SK-N-SH treated with all-trans-retinoic acid at 6 μM for 48 hours (cell line): ENCODE measurements around the gene SLC19A1.
A peak's percentile ranks its signal among the peaks of the same experiment; 100 is the strongest.

Source experiments
- ATAC-seq: fragments of 200-7000 bp; cut with Tn5 transposase; 3 replicates; pipeline ENCODE4 v1.9.1; 2020; ENCODE audit warnings: mild to moderate bottlenecking, moderate library complexity
- ARNTL ChIP-seq: fragments of 450-650 bp; formaldehyde crosslinking; IDR thresholded peaks from 2 replicates; pipeline ENCODE4 v1.5.0; 2020; ENCODE audit warnings: low read depth, mild to moderate bottlenecking, moderate library complexity, borderline replicate concordance
- BACH2 ChIP-seq: fragments of 250-450 bp; sonication (Bioruptor Pico); IDR thresholded peaks from 2 replicates; pipeline ENCODE4 v1.9.0; 2021; ENCODE audit warnings: mild to moderate bottlenecking, borderline replicate concordance
- CSDC2 ChIP-seq: fragments of 250-450 bp; sonication (Bioruptor Pico); IDR thresholded peaks from 2 replicates; pipeline ENCODE4 v1.5.0; 2020; ENCODE audit warnings: mild to moderate bottlenecking, moderate library complexity
- ESRRG ChIP-seq: fragments of 250-450 bp; sonication (Bioruptor Pico); IDR thresholded peaks from 2 replicates; pipeline ENCODE4 v1.6.1; 2021; ENCODE audit warnings: mild to moderate bottlenecking
- GLIS3 ChIP-seq: fragments of 250-450 bp; sonication (Bioruptor Pico); IDR thresholded peaks from 2 replicates; pipeline ENCODE4 v1.5.0; 2020; ENCODE audit warnings: mild to moderate bottlenecking, moderate library complexity
- ISL1 ChIP-seq: fragments of 250-450 bp; sonication (Bioruptor Pico); IDR thresholded peaks from 2 replicates; pipeline ENCODE4 v2.1.2; 2022; ENCODE audit warnings: mild to moderate bottlenecking, moderate library complexity
- OSR1 ChIP-seq: fragments of 250-450 bp; sonication (Bioruptor Pico); IDR thresholded peaks from 2 replicates; pipeline ENCODE4 v1.8.0; 2022; ENCODE audit warnings: moderate library complexity, mild to moderate bottlenecking, inconsistent platforms
- POU6F1 ChIP-seq: fragments of 250-450 bp; sonication (Bioruptor Pico); IDR thresholded peaks from 2 replicates; pipeline ENCODE4 v1.8.0; 2021; ENCODE audit warnings: low read depth, mild to moderate bottlenecking, moderate library complexity, borderline replicate concordance
- PPARA ChIP-seq: fragments of 250-450 bp; sonication (Bioruptor Pico); IDR thresholded peaks from 2 replicates; pipeline ENCODE4 v1.5.0; 2020; ENCODE audit warnings: mild to moderate bottlenecking, borderline replicate concordance
- RARB ChIP-seq: fragments of 250-450 bp; sonication (Bioruptor Pico); IDR thresholded peaks from 2 replicates; pipeline ENCODE4 v1.8.0; 2021; ENCODE audit warnings: mild to moderate bottlenecking, moderate library complexity
- SNAI2 ChIP-seq: fragments of 250-450 bp; sonication (Bioruptor Pico); IDR thresholded peaks from 2 replicates; pipeline ENCODE4 v1.5.0; 2020; ENCODE audit warnings: mild to moderate bottlenecking, moderate library complexity
- TCF4 ChIP-seq: fragments of 250-450 bp; sonication (Bioruptor Pico); IDR thresholded peaks from 2 replicates; pipeline ENCODE4 v1.8.0; 2021; ENCODE audit warnings: mild to moderate bottlenecking, moderate library complexity, borderline replicate concordance
- TOX ChIP-seq: fragments of 250-450 bp; sonication (Bioruptor Pico); IDR thresholded peaks from 2 replicates; pipeline ENCODE4 v1.8.0; 2021; ENCODE audit warnings: mild to moderate bottlenecking, moderate library complexity, borderline replicate concordance
- TSHZ2 ChIP-seq: fragments of 250-450 bp; sonication (Bioruptor Pico); IDR thresholded peaks from 2 replicates; pipeline ENCODE4 v1.5.0; 2020; ENCODE audit warnings: mild to moderate bottlenecking, moderate library complexity
- ZC3H10 ChIP-seq: fragments of 250-450 bp; sonication (Bioruptor Pico); IDR thresholded peaks from 2 replicates; pipeline ENCODE4 v1.5.1; 2021; ENCODE audit warnings: mild to moderate bottlenecking, moderate library complexity
- ZFP3 ChIP-seq: fragments of 250-450 bp; sonication (Bioruptor Pico); IDR thresholded peaks from 2 replicates; pipeline ENCODE4 v1.5.0; 2020; ENCODE audit warnings: mild to moderate bottlenecking, moderate library complexity
- ZFP30 ChIP-seq: fragments of 450-650 bp; formaldehyde crosslinking; IDR thresholded peaks from 2 replicates; pipeline ENCODE4 v1.5.0; 2022; ENCODE audit warnings: mild to moderate bottlenecking, moderate library complexity
- ZNF565 ChIP-seq: fragments of 450-650 bp; formaldehyde crosslinking; conservative IDR thresholded peaks from 2 replicates; pipeline ENCODE4 v1.5.0; 2020; ENCODE audit warnings: low read depth, mild to moderate bottlenecking, moderate library complexity
- ZNF70 ChIP-seq: fragments of 450-650 bp; formaldehyde crosslinking; IDR thresholded peaks from 2 replicates; pipeline ENCODE4 v1.5.0; 2020; ENCODE audit warnings: mild to moderate bottlenecking, moderate library complexity
- ZNF8 ChIP-seq: fragments of 450-650 bp; formaldehyde crosslinking; IDR thresholded peaks from 2 replicates; pipeline ENCODE4 v1.5.0; 2020; ENCODE audit warnings: mild to moderate bottlenecking, moderate library complexity
- TF ChIP-seq, protein P1 (sequence below): fragments of 250-450 bp; sonication (Bioruptor Pico); IDR thresholded peaks from 2 replicates; pipeline ENCODE4 v1.5.1; 2020; ENCODE audit warnings: low read depth, mild to moderate bottlenecking, moderate library complexity
- TF ChIP-seq, protein P2 (sequence below): fragments of 250-450 bp; sonication (Bioruptor Pico); IDR thresholded peaks from 2 replicates; pipeline ENCODE4 v1.8.0; 2020; ENCODE audit warnings: mild to moderate bottlenecking, moderate library complexity, borderline replicate concordance
- TF ChIP-seq, protein P3 (sequence below): fragments of 250-450 bp; sonication (Bioruptor Pico); IDR thresholded peaks from 2 replicates; pipeline ENCODE4 v1.5.1; 2021; ENCODE audit warnings: mild to moderate bottlenecking, moderate library complexity

The SLC19A1 gene

DNA sequence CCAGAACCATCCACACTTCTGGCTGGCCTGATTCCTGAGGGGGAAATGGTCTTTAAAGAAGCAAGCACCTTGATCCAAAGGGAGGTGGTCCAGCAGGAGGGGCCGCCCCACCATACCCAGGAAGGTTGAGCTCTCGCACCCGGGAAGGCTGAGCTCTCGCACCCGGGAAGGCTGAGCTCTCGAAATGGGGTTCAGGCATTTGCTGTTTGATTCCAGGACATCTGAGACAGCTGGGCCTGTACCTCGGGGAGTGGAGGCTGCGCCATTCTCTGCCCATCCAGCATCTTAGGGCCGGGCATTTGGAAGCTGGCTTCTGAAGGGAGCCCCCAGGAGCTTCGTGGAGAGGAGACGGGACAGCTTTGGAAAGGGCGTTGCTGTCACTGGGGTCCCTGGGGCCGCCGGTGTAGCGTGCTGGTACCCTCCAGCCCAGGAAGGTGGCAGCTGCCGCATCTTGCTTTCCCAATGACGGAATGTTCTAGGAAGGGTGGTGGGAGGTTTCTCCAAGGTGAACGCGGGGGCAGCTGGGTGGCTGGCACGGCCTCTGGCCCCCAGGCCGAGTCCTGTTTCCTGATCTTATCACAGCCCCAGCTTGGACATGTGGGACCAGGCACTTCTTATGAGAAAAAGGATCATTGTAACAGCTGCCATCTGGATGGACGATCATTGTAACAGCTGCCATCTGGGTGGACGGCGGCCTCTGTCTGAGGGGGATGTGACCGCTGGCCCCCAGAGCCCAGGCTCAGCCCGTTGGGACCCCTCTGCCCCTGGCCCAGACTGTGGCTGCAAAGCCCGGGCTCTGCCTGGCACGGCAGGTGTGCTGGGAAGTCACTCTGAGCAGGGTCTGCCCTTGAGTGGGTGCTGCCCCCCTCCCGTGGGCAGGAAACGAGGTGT is 75.7 kb downstream of the SLC19A1 start:
- ATAC-seq: no peak; the same call in 2 of the 3 replicates
- no peak for TF ChIP-seq ISL1 (CRISPR knock-in tag)
- TF ChIP-seq TCF4 (CRISPR knock-in tag): peak; percentile 81; the same call in 1 of the 2 replicates

DNA sequence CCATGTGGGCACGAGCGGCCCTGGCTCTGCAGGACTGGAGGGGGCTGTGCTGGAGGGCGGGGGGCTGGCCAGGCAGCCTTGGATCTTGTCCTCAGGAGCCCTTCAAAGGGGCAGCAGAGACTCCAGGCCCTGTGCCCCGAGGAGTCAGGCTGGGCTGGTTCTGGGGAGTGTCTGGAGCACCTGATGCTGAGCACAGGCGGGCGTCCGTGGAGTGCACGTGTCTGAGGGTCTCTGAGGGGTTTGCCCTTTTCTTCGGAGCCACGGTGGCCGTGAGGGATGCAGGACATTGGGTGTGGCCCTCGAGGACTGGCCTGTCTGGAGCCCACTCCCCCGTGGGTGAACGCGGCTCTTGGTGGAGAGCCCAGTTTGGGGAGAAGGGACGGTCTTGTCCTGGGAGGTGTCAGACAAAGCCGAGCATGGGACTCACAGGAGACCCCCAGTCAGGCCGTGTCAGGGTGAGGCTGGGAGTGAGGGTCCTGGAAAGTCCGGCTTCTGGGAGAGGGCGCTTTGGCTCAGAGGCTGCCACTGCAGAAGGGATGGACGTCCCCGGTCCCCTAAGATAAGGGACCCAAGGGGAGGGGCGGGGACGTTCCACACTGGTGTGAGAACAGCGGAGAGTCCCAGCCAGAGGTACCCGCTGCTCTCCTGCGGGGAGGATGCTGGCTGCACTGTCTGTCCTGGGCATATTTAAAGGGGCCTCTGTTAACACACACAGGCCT is 76.5 kb downstream of the SLC19A1 start:
- no peak for ATAC-seq
- TF ChIP-seq BACH2 (CRISPR knock-in tag): no peak
- TF ChIP-seq, protein P1, sequence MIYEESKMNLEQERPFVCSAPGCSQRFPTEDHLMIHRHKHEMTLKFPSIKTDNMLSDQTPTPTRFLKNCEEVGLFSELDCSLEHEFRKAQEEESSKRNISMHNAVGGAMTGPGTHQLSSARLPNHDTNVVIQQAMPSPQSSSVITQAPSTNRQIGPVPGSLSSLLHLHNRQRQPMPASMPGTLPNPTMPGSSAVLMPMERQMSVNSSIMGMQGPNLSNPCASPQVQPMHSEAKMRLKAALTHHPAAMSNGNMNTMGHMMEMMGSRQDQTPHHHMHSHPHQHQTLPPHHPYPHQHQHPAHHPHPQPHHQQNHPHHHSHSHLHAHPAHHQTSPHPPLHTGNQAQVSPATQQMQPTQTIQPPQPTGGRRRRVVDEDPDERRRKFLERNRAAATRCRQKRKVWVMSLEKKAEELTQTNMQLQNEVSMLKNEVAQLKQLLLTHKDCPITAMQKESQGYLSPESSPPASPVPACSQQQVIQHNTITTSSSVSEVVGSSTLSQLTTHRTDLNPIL (CRISPR knock-in tag): no peak
- TF ChIP-seq OSR1 (CRISPR knock-in tag): no peak
- no peak for TF ChIP-seq PPARA (CRISPR knock-in tag)
- TF ChIP-seq ZNF8 (CRISPR knock-in tag): no peak
- no peak for TF ChIP-seq SNAI2 (CRISPR knock-in tag)
- no peak for TF ChIP-seq POU6F1 (CRISPR knock-in tag)
- TF ChIP-seq ZNF565 (CRISPR knock-in tag): no peak
- no peak for TF ChIP-seq CSDC2 (CRISPR knock-in tag)
- no peak for TF ChIP-seq ZFP3 (CRISPR knock-in tag)
- TF ChIP-seq TSHZ2 (CRISPR knock-in tag): no peak
- no peak for TF ChIP-seq RARB (CRISPR knock-in tag)
- TF ChIP-seq ESRRG (CRISPR knock-in tag): no peak
- TF ChIP-seq TOX: no peak
- TF ChIP-seq ZC3H10: no peak
- TF ChIP-seq ARNTL: no peak

GRCh38 chr21:45465105-45465504 is 77.1 kb downstream of the SLC19A1 start:
- ATAC-seq: no peak
- TF ChIP-seq ZC3H10 (no peak), TOX (no peak), SNAI2 (CRISPR knock-in tag) (no peak), GLIS3 (CRISPR knock-in tag) (no peak), BACH2 (CRISPR knock-in tag) (no peak), ZNF70 (CRISPR knock-in tag) (no peak), TCF4 (CRISPR knock-in tag) (no peak), ARNTL (no peak), ISL1 (CRISPR knock-in tag) (no peak), OSR1 (CRISPR knock-in tag) (no peak), ZFP30 (no peak), RARB (CRISPR knock-in tag) (no peak)
- TF ChIP-seq, protein P2, sequence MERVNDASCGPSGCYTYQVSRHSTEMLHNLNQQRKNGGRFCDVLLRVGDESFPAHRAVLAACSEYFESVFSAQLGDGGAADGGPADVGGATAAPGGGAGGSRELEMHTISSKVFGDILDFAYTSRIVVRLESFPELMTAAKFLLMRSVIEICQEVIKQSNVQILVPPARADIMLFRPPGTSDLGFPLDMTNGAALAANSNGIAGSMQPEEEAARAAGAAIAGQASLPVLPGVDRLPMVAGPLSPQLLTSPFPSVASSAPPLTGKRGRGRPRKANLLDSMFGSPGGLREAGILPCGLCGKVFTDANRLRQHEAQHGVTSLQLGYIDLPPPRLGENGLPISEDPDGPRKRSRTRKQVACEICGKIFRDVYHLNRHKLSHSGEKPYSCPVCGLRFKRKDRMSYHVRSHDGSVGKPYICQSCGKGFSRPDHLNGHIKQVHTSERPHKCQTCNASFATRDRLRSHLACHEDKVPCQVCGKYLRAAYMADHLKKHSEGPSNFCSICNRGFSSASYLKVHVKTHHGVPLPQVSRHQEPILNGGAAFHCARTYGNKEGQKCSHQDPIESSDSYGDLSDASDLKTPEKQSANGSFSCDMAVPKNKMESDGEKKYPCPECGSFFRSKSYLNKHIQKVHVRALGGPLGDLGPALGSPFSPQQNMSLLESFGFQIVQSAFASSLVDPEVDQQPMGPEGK (CRISPR knock-in tag): no peak
- TF ChIP-seq, protein P3, sequence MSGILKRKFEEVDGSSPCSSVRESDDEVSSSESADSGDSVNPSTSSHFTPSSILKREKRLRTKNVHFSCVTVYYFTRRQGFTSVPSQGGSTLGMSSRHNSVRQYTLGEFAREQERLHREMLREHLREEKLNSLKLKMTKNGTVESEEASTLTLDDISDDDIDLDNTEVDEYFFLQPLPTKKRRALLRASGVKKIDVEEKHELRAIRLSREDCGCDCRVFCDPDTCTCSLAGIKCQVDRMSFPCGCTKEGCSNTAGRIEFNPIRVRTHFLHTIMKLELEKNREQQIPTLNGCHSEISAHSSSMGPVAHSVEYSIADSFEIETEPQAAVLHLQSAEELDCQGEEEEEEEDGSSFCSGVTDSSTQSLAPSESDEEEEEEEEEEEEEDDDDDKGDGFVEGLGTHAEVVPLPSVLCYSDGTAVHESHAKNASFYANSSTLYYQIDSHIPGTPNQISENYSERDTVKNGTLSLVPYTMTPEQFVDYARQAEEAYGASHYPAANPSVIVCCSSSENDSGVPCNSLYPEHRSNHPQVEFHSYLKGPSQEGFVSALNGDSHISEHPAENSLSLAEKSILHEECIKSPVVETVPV (CRISPR knock-in tag): no peak
